ENCODE results near the gene PTX3. TPM values are rescaled to one million over a fixed set of nuclear protein-coding genes. Genes with fewer than 3 reads are reported as not detected.

Gene PTX3
- total and polyA plus RNA-seq, 10 of the 15 experiments (the other 5 are each of a cell fraction or from before 2014, with no cell fraction given) = 0.03 to 0.11 (median 0.06) TPM; not detected in 7

DNA sequence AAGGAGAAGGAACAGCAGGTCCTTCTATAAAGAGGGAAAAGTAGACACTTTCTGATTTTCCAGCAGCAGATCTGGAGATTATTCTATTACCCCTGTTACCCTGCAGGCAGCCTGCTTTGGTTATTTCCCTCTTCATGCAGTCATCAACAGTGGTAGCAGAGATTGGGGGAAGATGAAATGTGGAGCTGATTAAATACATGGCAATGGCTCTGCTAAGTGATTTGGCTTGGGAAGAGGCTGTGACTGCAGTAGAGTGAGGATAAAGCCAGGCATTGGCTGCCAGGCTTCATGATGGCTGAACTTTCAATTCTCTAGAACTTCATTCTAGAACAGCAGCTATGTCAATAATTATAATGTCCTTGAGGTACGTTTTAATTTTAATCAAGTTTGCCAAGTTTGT is 29.1 kb downstream of the PTX3 start:
- Histone ChIP-seq H4K20me1 (ENCODE audit: control insufficient read depth, insufficient read depth) (no peaks in the 10 kb centered on the region), H3K9me3 (replicated peaks; ENCODE audit: control insufficient read depth, insufficient read depth, low read length) (no peaks in the 10 kb centered on the region), H3K27me3 (replicated peaks in 1 of 2; ENCODE audit: control insufficient read depth in 2 of 2, insufficient read depth in 2 of 2, low read length in 1 of 2) (no peaks in the 10 kb centered on the region; a peak in 2 of 4 replicates), H3K36me3 (ENCODE audit: control insufficient read depth in 2 of 2, insufficient read depth in 2 of 2, low read length in 1 of 2) (no peaks in the 10 kb centered on the region), H3K79me2 (ENCODE audit: control insufficient read depth, insufficient read depth, low read length) (no peaks in the 10 kb centered on the region), H3K4me1 (ENCODE audit: control insufficient read depth, insufficient read depth, low read length) (no peaks in the 10 kb centered on the region), H3K4me2 (ENCODE audit: control insufficient read depth, insufficient read depth) (no peak overlapping the region), H3K4me3 (no peak overlapping the region), H3K27ac (ENCODE audit: control insufficient read depth, insufficient read depth) (no peak overlapping the region), H3K9ac (ENCODE audit: control insufficient read depth, insufficient read depth, low read length) (no peak overlapping the region), H2AFZ (ENCODE audit: control insufficient read depth, low read depth, low read length) (no peak overlapping the region)
- 25% methylated on average over 1 of the region's 1 CpG for WGBS (ENCODE audit: insufficient coverage, insufficient replicate concordance, low lambda C conversion rate, missing lambda C conversion rate)
- ATAC-seq (no peak), FAIRE-seq (no peak), DNase-seq (ENCODE audit: low read depth, low spot score) (no peak)
- no TSS peak for BruUV-seq (replicated peaks)
- POLR2A ChIA-PET = no interaction called here
- in situ Hi-C loops (cut with MboI) (no loop called here), intact Hi-C loops (cut with micrococcal nuclease; ENCODE audit: unreplicated experiment) (no loop called here)
- CTCF ChIA-PET = interaction anchor here (0.9 to 1.3 kb wide), 2 partner anchors 10 to 18 kb away, joined by 3 read pairs; no protein-coding TSS in a partner anchor
- SMC1A ChIA-PET (ENCODE audit: uncharacterized antibody, unreplicated experiment) = interaction anchor here (2.1 kb wide), 1 partner anchor 16 kb away, joined by 7 read pairs; no protein-coding TSS in a partner anchor
- RAD21 ChIA-PET (ENCODE audit: unreplicated experiment) = no interaction called here
- TF ChIP-seq, protein P1, sequence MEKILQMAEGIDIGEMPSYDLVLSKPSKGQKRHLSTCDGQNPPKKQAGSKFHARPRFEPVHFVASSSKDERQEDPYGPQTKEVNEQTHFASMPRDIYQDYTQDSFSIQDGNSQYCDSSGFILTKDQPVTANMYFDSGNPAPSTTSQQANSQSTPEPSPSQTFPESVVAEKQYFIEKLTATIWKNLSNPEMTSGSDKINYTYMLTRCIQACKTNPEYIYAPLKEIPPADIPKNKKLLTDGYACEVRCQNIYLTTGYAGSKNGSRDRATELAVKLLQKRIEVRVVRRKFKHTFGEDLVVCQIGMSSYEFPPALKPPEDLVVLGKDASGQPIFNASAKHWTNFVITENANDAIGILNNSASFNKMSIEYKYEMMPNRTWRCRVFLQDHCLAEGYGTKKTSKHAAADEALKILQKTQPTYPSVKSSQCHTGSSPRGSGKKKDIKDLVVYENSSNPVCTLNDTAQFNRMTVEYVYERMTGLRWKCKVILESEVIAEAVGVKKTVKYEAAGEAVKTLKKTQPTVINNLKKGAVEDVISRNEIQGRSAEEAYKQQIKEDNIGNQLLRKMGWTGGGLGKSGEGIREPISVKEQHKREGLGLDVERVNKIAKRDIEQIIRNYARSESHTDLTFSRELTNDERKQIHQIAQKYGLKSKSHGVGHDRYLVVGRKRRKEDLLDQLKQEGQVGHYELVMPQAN (conservative IDR thresholded peaks at IDR 0.05) = no peak
- TF ChIP-seq ASH2L (IDR thresholded peaks at IDR 0.05; ENCODE audit: borderline replicate concordance, low read depth) = no peak
- no peak for TF ChIP-seq HDAC2 (IDR thresholded peaks at IDR 0.05)
- no peak for TF ChIP-seq ZSCAN29 (IDR thresholded peaks at IDR 0.05)
- no peak for TF ChIP-seq ATF7 (IDR thresholded peaks at IDR 0.05; ENCODE audit: low read depth)
- TF ChIP-seq CUX1 (IDR thresholded peaks at IDR 0.05; ENCODE audit: insufficient replicate concordance, low read depth, low read length) = no peak
- TF ChIP-seq, protein P2, sequence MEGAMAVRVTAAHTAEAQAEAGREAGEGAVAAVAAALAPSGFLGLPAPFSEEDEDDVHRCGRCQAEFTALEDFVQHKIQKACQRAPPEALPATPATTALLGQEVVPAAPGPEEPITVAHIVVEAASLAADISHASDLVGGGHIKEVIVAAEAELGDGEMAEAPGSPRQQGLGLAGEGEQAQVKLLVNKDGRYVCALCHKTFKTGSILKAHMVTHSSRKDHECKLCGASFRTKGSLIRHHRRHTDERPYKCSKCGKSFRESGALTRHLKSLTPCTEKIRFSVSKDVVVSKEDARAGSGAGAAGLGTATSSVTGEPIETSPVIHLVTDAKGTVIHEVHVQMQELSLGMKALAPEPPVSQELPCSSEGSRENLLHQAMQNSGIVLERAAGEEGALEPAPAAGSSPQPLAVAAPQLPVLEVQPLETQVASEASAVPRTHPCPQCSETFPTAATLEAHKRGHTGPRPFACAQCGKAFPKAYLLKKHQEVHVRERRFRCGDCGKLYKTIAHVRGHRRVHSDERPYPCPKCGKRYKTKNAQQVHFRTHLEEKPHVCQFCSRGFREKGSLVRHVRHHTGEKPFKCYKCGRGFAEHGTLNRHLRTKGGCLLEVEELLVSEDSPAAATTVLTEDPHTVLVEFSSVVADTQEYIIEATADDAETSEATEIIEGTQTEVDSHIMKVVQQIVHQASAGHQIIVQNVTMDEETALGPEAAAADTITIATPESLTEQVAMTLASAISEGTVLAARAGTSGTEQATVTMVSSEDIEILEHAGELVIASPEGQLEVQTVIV (IDR thresholded peaks at IDR 0.05; ENCODE audit: borderline replicate concordance, partially characterized antibody) = no peak
- TF ChIP-seq IRF4 (IDR thresholded peaks at IDR 0.05; ENCODE audit: low read depth, low read length) = no peak
- no peak for TF ChIP-seq POLR2AphosphoS2 (IDR thresholded peaks at IDR 0.05; ENCODE audit: low read depth, low read length)
- no peak for TF ChIP-seq BHLHE40 (IDR thresholded peaks at IDR 0.05; ENCODE audit: borderline replicate concordance in 1 of 2, low read depth in 2 of 2, low read length in 1 of 2)
- no peak for TF ChIP-seq BACH1 (IDR thresholded peaks at IDR 0.05; ENCODE audit: borderline replicate concordance)
- TF ChIP-seq MYC (IDR thresholded peaks at IDR 0.05; ENCODE audit: insufficient read depth, insufficient read length, insufficient replicate concordance, low read length, severe bottlenecking) = no peak
- TF ChIP-seq SIN3A (IDR thresholded peaks at IDR 0.05; ENCODE audit: low read depth, low read length) = no peak
- no peak for TF ChIP-seq FOS (IDR thresholded peaks at IDR 0.05; ENCODE audit: borderline replicate concordance, extremely low read depth, insufficient read length)
